Lower leg skin (tissue), 3 donors: Measurements from ENCODE around the gene TRAM2.

Experiments used
- CTCF ChIP-seq, 3 donors: fragments of 450-650 bp; IDR thresholded peaks; one replicate each; pipeline ENCODE4 v1.5.1; 2016; ENCODE audit warnings: antibody characterized with exemption in 3 of 3, mild to moderate bottlenecking in 3 of 3, moderate library complexity in 2 of 3
- POLR2A ChIP-seq, 2 donors: fragments of 450-650 bp; IDR thresholded peaks; one replicate each; pipeline ENCODE4 v1.6.1; 2016 to 2017; ENCODE audit warnings: antibody characterized with exemption in 2 of 2, mild to moderate bottlenecking in 1 of 2, moderate library complexity in 1 of 2

- TF ChIP-seq POLR2A (IDR thresholded peaks at IDR 0.05) (no peak), CTCF (IDR thresholded peaks at IDR 0.05) (no peak)
These were observed 33.2 kb upstream of the TRAM2 start for GRCh38 chr6:52610011-52610410.
